Cerebellar cortex (tissue), 1 donor: ENCODE results near the gene PITPNM3.
A peak's percentile ranks its signal among the peaks of the same experiment; 100 is the strongest.

Source experiments
- DNase-seq: peaks from one replicate; pipeline ENCODE4 v3.0.0-alpha.2; 2015; ENCODE audit warnings: low spot score

The PITPNM3 gene

DNA sequence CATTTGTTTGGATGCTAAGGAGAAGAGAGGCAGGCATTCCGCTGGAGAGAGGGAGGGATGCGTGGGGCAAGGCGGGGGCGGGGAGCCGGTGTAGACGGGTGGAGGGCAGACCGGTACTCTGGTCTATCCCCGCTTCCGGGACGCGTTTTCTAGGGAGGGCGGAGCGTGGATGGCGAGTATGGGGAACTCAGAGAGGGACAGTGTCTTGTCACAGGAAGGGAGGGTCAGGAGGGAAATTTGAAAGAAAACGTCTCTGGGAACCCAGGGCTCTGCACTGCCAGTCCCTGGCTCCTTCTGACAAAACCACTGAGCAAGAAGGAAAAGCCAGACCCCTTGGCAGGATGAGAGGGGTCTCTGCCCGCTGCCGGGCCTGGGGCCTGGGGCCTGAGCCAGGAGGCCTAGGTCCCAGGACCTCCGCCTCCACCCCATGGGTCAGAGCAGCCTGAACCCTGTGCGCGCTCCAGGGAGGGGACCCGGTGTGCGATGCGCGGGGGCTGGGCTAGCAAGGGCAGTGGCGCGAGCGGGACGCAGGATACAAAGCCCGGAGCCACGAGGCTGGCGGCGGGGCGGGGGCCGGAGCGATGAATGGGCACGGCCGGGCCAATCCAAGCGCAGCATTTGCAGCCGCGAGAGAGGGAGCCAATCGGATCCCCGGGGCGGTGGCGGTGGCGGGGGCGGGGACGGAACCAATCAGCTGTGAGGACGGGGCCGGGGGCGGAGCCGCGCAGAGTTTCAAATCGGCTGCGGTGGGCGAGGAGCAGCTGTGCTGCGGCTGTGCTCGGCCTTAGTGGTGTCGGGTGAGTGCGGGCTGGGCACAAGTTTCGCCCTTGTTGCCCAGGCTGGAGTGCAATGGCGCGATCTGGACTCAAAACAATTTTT, 112.4 kb downstream of the PITPNM3 start, which contains the start of gene PIMREG:
TSS of gene PIMREG (plus strand) at position 764 of the 879 bp plus-strand sequence. CDS start 656 bp downstream, outside the sequence.
- peak; percentile 91 for DNase-seq

DNA sequence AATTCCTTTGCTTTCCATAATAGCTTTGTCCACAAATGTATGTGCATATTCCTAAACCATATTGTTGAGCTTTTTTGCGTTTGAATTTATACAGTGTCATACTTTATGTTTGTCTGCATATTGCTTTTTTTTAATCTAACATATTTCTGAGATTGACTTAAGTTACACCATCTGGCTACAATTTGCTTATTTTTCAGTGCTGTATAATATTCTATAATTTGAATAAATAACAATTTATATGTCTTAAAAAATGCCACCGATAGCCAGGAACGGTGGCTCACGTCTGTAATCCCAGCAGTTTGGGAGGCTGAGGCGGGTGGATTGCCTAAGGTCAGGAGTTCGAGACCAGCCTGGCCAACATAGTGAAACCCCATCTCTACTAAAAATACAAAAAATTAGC, 113.6 kb downstream of the PITPNM3 start:
- no peak for DNase-seq

DNA sequence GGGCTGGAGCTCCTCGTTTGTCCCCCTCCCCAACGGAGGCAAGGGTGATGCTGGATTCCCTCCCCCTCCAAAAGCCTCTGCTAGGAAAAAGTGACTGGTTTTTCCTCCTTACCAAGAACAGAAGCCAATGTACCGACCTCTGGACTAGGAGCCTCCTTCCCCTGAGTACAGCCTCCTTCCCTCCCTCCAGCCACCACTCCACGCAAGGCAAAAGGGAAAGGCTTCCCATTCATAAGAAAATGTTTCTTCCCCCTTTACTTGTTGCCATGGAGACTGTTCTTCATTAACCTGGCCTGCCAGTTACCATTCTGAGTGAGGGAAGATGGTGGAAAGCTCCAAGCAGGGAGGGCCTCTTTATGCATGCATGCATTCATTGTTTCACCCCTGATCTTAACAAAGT, 116.4 kb downstream of the PITPNM3 start:
- DNase-seq, result no peak

DNA sequence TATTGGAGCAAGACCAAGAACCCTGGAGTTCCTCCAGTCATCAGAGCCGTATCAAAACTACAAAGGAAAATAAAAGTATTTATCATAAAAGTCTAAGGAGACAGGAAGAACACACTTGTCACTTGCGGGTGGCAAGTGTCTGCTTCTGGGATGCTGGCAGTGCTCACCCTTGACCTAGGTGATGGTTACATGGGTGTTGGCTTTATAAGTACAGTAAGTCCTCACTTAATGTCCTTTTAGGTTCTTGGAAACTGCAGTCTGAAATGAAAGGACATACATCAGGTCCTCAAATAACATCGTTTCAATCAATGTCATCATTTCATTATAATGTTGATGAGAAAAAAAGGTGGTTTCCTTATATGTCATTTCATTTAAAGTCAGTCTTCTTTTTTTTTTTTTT, 118.4 kb downstream of the PITPNM3 start:
- DNase-seq, result no peak

DNA sequence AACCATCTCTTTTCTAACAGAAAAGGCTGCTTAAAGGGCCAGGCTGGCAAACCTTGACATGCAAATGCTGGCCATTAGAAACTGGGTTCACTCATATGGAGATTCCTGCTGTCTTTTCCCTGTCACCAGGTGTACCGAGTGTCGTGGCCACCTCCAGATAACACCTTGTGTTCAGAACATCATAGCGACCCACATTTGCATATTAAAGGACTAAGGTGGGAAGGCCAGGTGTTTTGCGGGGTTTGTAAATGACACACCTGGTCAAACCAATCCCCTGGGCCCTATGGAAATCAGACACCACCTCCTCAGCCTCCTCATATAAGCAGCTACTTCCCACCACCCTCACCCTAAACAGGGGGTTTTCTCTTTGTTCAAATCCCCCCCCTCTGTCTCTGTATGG, 118.9 kb downstream of the PITPNM3 start:
- no peak for DNase-seq

DNA sequence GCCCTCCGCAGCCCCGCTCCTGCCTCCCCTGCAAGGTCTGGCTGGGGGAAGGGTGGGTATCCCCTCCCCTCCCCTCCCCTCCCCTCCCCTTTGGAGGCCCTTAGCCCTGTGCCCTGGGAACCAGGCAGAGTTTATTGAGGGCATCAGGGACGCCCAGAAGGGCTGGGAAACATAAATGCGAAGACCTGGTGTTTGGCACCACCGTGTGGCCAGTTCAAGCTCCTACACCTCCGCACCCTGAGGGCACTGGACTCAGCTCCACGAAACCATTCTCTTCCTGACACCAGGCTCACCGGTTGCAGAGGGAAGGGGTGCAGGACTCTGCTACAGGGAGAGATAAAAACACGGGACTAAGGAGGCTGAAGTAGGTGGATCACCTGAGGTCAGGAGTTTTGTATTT, 120.4 kb downstream of the PITPNM3 start:
- DNase-seq, result peak; percentile 75

DNA sequence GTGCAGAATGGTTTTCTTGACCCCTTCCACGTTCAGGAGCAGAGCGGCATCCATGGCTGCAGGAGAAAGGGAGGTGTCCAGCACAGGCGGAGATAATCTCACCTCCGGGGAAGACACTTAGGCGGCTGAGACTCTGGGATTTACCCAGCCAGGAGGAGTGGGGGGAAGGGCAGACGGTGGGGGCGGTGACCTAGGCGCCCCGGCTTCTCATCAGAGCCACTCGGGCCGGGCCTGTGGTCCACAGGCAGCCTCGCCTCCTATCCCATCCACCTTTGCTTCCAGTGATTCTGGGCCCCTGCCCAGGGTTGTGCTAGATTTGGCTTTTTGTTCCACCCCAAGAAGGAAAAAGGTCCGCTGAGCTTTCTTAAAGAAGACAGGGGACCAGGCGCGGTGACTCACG, 121.3 kb downstream of the PITPNM3 start, which contains the start of gene AIPL1:
TSS of gene AIPL1 (minus strand) at position 71 of the 400 bp plus-strand sequence. CDS start at position 54, 17 bp downstream.
- no peak for DNase-seq

DNA sequence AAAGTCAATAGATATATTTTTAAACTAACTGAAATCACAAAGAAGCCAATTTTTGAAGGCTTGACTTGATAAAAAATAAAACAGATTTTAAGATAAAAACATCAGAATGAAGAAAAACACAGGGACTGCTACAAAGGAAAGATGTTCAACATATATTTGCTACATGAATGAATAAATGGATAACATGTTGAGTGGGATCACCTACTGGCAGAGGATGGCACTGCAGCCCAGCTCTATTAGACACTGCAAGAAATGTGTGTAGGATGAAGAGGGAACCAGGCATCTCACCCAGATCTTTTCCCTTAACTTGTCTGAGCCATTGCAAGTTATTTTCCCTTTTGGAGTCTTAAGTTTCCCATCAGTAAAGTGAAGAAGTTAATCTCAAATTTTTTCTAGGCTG, 125.6 kb downstream of the PITPNM3 start:
- DNase-seq, result no peak

DNA sequence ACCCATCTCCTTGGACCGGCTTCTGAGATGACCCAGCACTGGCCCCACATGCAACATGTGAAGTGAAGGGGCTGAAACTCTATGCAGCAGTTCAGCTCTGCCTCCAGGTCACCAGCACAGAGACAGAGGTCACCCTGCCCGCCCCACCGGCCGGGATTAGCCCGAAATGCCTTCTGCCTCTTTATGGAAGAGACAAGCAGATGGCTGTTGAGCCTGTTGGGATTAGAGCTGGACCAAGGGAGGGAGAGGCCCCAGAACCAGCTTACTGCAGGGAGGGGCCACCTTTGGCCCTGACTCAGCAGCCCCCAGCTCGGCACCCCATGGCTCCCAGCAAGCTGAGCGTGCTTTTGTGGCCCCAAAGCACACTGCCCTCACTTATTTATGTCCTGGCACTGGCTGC, 127.1 kb downstream of the PITPNM3 start:
- no peak for DNase-seq

DNA sequence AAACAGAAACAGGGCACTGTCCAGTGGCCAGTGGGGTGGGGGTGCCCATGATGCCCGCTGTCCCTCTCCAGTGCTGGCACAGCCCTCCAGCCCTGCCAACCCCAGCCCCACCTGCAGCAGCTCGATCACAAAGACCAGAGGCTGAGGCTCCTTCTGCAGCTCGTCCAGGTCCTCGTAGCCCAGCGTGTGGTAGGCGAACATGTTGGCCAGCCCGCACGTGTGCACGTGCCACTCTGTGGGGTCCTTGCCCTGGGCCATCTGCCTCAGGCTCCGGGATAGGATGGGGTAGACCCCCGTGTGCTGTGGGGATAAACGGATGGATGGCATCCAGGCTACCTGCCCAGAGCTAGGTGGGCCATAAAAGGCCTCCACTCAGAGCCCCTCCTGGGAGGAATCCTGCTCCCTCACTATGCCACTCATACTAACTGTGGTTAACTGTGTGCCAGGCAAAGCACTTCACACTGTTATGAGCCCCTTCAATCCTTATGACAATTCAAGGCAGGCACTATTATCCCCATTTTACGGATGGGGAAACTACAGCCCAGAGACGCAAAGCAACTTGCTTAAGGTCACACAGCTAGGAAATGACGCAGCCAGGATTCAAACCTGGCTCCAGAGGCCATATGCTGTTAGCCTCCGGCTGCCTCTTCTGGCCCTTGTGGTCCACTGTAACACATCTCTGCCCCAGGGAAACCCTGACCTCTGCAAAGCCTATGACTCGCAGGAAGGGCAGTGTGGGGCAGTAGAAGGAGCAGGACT, 128.0 kb downstream of the PITPNM3 start:
- no peak for DNase-seq

DNA sequence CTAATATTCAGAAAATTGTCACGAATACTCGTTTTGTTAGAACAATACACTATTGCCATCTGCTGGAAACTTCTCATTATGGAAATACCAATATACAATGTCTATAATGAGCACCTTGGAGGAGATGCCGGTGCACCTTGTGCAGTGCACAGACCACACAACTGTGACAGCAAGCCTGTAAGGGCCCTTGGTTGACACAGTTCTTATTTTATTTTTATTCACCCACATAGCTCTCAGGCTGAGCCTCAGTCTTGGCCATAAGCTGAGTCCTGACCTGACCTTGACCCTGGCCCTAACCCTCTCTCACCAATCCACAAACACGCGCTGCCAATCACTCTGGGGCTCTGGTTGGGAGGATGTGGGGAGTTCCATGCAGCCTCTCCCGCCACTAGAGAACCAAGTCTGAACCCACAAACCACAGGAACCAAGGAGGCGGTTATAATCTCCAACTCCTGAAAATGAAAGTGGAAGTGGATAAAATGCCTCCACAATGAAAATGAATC, 129.0 kb downstream of the PITPNM3 start:
- DNase-seq, result no peak

DNA sequence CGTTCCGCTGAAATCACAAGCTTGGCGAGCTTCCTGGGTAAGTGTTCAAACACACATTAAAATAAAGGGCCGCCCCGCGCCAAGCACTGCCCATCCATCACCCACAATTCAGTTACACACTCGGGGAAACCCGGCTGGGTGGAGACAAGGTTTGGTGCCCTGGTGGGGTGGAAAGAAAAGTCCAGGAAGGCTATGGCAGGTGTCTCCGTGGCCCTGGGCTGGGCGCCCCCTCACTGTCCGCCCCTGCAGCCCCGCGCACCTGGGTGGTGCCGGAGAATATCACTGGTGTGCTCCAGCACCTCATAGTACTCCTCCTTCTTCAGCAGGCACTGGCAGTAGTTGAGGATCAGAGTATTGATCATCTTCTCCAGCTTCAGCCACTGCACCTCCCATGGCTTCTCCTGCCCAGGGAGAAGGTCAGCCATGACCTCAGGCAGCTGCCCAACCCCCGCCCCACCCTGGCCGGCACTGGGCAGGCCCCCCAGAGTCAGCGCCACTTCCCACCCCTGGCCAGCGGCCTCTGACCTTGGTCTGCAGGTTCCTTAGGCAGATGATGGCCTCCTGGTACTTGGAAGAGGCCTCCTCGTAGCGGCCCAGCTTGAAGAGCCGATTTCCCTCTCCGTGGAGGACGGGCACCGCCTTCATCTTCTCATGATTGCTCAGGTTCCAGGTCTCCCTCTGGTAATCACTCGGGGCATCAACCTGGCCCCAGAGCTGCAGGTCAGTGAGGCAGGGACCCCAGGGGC, 129.8 kb downstream of the PITPNM3 start:
- DNase-seq, result no peak

DNA sequence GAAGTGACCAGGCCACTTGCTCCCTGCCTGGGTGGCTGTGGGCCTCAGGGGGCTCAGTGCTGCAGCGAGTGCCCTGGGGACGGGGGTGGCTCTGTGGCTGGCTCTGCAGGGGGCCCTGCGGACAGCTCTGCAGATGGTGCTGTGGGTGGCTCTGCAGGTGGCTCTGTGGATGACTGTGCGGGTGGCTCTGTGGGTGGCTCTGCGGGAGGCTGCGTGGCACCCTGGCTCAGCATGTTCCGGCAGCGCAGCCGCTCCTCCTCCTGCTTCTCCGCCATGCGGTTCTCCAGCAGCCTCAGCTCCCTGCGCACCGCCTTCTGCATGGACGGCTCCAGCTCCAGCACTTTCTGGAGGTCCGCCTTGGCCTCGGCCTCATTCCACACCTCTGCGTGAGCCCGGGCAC, 130.9 kb downstream of the PITPNM3 start:
- no peak for DNase-seq

DNA sequence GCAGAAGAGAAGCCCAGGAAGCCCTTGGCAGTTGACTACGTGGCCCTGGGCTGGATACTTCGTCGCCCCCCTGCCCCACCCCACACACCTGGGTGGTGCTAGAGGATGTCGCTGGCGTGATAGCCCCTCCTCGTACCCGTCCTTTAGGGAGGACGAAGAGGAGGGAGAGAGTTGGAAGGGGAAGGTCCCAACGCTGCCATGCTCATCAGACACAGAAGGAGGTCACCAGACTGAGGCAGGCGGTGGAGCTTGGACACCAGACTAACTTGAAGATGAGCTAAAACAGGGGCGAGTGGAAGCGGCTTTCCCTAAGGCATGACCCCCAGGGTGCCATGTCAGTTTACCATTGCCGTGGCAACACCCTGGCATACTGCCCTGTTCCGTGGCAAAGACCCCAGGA, 132.4 kb downstream of the PITPNM3 start:
- DNase-seq, result no peak

DNA sequence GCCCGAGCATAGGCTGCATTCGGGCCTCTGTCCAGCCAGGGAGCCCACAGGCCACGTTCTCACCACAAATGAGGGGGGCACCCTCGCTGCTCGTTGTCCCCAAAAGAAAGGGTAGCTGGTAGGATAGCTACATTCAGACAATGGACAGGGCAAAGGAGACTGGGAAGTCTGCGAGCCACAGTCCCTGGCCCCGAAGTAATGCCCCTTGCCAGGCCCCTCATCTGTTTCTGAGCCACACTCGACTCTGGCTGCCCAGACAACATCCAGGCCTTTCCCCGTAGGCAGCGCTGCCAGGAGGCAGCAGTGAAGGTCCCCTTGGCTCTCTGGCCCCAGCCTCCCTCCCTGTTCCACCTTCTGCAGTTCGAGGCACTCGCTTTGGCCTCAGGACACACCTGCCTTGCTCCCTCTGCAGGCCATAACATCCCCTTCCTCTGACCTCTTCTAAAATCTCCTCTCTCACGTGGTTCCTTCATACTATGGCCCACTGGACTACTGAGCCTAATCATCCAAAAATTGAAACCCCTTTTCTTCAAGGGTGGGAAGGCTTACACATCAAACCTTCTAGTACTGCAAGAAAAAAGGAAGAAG, 133.6 kb downstream of the PITPNM3 start:
- no peak for DNase-seq

DNA sequence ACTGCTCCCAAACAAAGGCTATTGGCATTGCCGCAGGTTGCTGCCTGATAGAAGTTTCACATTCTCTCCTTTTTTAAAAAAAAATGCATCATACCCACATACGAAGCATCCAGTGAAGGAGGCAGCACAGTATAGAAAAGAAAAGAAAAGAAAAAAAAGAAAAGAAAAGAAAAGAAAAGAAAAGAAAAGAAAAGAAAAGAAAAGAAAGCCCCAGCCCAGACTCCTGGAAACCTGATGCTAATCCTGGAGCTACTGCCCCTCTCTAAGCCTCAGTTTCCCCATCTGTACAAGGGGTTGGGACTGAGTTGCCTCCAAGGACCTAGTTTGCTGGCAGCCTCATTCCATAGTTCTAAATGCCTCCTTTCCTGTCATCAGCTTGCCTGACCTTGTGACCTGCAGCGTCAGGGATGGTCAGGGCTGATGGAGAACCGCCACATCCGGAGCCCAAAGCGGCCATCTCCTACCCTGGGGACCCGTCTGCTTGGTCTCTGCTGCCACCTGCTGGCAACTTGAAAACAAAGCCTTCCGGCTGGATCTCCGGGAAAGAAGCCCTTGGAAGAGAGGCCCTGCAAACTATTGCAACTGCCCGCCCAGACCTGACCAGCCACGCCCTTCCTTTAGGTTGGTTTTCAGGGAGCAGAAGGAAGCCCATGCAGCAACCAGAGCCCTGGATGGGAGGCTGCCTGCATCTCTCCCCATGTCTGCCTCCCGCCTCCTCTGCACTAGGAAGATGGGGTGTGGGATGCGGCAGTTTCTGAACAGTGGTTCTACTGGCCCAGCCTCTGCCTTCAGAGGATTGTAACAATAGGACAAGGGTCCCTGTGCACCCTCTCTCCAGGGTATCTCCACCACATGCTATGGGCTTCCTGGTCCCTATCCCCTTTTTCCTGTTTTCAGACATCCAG, 134.4 kb downstream of the PITPNM3 start:
- DNase-seq, result peak; percentile 78

DNA sequence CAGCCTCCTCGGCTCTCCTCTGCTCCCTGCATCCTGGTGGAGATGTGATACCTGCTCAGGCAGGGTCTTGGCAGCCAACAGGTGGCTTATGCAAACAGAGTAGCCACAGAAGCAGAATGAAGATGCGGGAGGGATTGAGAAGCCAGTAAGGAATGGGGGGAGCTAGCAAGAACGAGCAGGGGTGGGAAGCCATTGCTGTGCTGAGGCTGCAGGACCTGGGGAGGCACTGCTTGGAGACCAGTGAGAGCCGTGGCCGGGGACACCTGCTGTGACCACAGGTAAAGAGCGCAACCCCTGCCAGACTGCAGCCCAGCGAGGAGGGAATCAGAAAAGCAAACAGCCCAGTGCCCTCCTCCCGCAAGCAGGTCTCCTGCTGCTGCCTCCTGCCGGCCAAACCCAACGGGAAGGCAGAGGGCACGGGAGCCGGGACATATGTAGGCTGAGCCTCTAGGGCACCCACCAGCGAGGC, 136.1 kb downstream of the PITPNM3 start:
- DNase-seq, result no peak

DNA sequence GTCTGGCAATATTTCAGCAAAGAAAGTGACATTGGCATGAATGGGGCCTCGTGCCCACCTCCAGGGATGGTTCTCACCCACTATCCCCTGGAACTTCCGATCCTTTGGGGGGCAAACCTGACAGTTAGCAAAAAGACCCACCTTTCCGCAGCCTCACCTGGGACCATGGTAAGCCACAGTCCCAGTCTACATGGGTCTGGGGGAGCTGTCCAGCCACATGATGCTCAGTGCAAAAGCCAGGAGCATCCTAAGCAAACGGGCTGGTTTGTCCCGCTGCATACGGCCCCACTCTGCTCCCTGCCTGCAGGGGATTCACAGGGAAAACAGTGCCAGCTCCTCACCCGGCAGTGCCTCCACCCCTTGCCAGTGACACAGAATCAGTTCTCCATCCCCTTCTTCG, 140.7 kb downstream of the PITPNM3 start:
- DNase-seq, result no peak

DNA sequence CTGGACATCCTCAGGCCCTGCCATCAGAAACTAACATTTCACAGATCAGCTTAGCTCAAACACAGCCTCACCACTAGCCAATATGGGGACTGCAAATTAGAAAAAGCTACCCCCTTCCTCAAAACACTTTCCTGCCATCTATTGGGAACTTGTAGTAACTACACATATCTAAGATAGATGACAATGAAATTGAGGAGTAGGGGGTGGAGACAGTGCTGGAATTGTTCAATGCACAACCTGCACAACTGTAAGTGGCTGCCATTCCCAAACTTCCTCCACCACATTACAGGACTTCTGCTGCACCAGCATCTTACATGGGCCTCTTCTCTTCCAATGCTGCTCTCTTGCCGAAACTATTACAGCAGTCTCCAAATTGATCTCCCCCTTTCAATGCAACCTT, 143.3 kb downstream of the PITPNM3 start:
- DNase-seq, result peak; percentile 64

DNA sequence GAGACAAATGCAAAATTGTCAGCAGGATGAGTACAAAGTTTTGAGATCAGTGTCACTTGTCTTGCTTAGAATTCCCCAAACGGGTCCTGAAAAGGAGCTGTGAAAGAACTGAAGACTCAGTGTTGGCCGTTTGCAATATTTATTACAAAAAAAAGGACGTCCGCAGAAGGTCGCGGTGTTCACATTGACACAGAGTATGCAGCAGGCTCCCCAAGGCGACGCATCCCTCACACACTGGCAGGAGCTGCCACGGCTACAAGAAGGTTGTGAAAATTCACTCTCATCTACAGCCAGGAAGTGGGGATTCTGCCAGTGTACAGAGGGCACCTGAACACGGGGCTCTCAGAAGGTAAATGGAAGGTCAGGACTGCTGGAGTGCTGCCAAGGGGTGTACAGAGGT, 147.6 kb downstream of the PITPNM3 start:
- no peak for DNase-seq

DNA sequence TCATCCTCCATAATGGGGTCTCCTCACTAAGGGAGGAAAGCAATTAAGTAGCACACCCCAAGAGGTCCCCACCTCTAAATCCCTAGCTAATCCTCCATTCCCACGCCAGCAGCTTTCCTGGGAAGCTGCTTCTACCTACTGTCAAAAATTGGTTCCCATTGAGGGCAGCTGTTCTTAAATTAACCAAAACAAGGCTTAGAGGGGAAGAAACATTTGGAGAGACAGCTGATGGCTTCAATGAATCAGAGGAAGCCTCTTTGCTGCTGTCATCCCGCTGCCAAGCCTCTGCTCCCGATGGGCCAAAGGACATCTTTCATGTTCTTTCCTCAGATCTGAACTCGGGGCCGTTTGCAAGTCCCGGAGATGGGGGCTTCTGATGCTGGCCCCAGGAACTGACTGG, 148.1 kb downstream of the PITPNM3 start:
- DNase-seq, result no peak
